OCI-LY1 (cell line): ENCODE data around the gene BTBD9.
"Not testable (repeated sequence)": the region's sequence is repeated elsewhere in the genome, so short reads cannot be mapped to it uniquely, and the experiment has no call there.

Source experiments
- H2AFZ ChIP-seq: fragments of 200-600 bp; sonication (generic), shearing (Covaris generic); 2 replicates; pipeline ENCODE4 v1.6.0; 2014; ENCODE audit warnings: antibody characterized with exemption, mild to moderate bottlenecking, low read length
- H3F3A ChIP-seq: fragments of 200-600 bp; sonication (generic), shearing (Covaris generic); 2 replicates; pipeline ENCODE4 v1.6.0; 2014; ENCODE audit warnings: mild to moderate bottlenecking, antibody characterized with exemption, low read length, moderate library complexity; ENCODE audit not compliant: insufficient read depth
- H3K27ac ChIP-seq: fragments of 200-600 bp; sonication (generic); 2 replicates; pipeline ENCODE4 v1.5.1; 2014; ENCODE audit warnings: low read length, mixed run types, mild to moderate bottlenecking, low read depth; ENCODE audit not compliant: poor library complexity, severe bottlenecking
- H3K27me3 ChIP-seq: fragments of 200-600 bp; sonication (generic); 2 replicates; pipeline ENCODE4 v1.6.0; 2014; ENCODE audit warnings: antibody characterized with exemption, mild to moderate bottlenecking, low read length, moderate library complexity; ENCODE audit not compliant: insufficient read depth
- H3K36me3 ChIP-seq: fragments of 200-600 bp; sonication (generic); 2 replicates; pipeline ENCODE4 v1.6.1; 2014; ENCODE audit warnings: mild to moderate bottlenecking, antibody characterized with exemption, low read length, moderate library complexity, mixed read lengths; ENCODE audit not compliant: insufficient read depth
- H3K4me1 ChIP-seq: fragments of 200-600 bp; sonication (generic); 2 replicates; pipeline ENCODE4 v1.5.1; 2014; ENCODE audit warnings: mild to moderate bottlenecking, low read length, moderate library complexity; ENCODE audit not compliant: insufficient read depth, severe bottlenecking
- H3K4me2 ChIP-seq: fragments of 200-600 bp; sonication (generic), shearing (Covaris generic); 2 replicates; pipeline ENCODE4 v1.6.1; 2014; ENCODE audit warnings: low read length
- H3K4me3 ChIP-seq: fragments of 200-600 bp; sonication (generic); 2 replicates; pipeline ENCODE4 v1.5.1; 2014; ENCODE audit warnings: low read length, low read depth, mild to moderate bottlenecking, mixed read lengths; ENCODE audit not compliant: poor library complexity, severe bottlenecking
- H3K79me2 ChIP-seq: fragments of 200-600 bp; shearing (Covaris generic); 2 replicates; pipeline ENCODE4 v1.6.1; 2016; ENCODE audit warnings: mixed run types, low read length, mixed read lengths; ENCODE audit not compliant: insufficient read depth
- H3K9ac ChIP-seq: fragments of 200-600 bp; sonication (generic), shearing (Covaris generic); 2 replicates; pipeline ENCODE4 v1.6.1; 2014; ENCODE audit warnings: mild to moderate bottlenecking, low read length, mixed read lengths
- H3K9me2 ChIP-seq: fragments of 200-600 bp; sonication (generic), shearing (Covaris generic); 2 replicates; pipeline ENCODE4 v1.6.1; 2014; ENCODE audit warnings: low read depth, mild to moderate bottlenecking, low read length, mixed read lengths
- H3K9me3 ChIP-seq: fragments of 200-600 bp; shearing (Covaris generic); 2 replicates; pipeline ENCODE4 v1.6.1; 2014; ENCODE audit warnings: low read length, mixed read lengths
- H4K20me1 ChIP-seq: fragments of 200-600 bp; sonication (generic), shearing (Covaris generic); 2 replicates; pipeline ENCODE4 v1.6.0; 2016; ENCODE audit warnings: mild to moderate bottlenecking, low read length; ENCODE audit not compliant: insufficient read depth
- EZH2 ChIP-seq: fragments of 200-600 bp; sonication (generic), shearing (Covaris generic); IDR thresholded peaks from 2 replicates; pipeline ENCODE4 v1.8.0; 2017; ENCODE audit warnings: borderline replicate concordance, mixed run types, mild to moderate bottlenecking, antibody characterized with exemption, low read length, moderate library complexity, mixed read lengths
- TF ChIP-seq, protein P1 (sequence below): fragments of 200-600 bp; sonication (generic), shearing (Covaris generic); IDR thresholded peaks from 2 replicates; pipeline ENCODE4 v1.5.1; 2017; ENCODE audit warnings: mild to moderate bottlenecking, antibody characterized with exemption, low read length, moderate library complexity, mixed read lengths

Gene BTBD9

DNA sequence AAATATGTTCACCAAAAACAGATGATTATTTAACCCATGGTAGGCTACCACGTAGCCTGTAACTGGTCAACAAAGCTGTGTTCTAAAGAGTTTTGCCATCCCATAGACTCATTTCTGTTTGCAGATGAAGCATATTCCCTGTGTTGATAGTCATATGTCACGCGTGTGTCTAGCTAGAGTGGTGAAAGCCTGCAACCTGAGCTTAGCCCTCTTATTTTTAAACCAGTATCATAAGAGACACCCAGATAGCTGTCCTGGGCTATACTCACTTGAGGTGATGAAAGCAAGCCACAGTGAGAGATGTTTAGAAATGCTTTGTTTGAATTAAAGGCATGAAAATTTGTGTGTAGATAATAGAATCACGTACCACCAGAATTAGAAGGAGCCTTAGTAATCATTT lies 512.4 kb downstream of the BTBD9 start:
- TF ChIP-seq EZH2: no peak
- TF ChIP-seq, protein P1, sequence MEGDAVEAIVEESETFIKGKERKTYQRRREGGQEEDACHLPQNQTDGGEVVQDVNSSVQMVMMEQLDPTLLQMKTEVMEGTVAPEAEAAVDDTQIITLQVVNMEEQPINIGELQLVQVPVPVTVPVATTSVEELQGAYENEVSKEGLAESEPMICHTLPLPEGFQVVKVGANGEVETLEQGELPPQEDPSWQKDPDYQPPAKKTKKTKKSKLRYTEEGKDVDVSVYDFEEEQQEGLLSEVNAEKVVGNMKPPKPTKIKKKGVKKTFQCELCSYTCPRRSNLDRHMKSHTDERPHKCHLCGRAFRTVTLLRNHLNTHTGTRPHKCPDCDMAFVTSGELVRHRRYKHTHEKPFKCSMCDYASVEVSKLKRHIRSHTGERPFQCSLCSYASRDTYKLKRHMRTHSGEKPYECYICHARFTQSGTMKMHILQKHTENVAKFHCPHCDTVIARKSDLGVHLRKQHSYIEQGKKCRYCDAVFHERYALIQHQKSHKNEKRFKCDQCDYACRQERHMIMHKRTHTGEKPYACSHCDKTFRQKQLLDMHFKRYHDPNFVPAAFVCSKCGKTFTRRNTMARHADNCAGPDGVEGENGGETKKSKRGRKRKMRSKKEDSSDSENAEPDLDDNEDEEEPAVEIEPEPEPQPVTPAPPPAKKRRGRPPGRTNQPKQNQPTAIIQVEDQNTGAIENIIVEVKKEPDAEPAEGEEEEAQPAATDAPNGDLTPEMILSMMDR: no peak
- H3K27ac ChIP-seq: no peak overlapping the region

DNA sequence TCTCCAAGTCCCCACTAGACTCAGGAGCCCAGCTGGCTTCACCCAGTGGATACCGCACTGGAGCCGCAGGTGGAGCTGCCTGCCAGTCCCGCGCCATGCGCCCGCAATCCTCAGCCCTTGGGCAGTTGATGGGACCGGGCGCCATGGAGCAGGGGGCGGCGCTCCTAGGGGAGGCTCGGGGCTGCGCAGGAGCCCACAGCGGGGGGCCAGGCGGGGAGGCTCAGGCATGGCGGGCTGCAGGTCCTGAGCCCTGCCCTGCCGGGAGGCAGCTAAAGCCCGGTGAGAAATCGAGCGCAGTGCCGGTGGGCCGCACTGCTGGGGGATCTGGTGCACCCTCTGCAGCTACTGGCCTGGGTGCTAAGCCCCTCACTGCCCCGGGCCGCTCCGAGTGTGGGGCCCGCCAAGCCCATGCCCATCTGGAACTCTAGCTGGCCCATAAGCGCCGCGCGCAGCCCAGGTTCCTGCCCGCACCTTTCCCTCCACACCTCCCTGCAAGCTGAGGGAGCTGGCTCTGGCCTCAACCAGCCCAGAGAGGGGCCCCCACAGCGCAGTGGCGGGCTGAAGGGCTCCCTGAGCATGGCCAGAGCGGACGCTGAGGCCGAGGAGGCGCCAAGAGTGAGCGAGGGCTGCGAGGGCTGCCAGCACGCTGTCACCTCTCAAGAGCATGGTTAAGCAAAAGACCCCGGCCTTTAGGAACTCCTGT lies 515.4 kb downstream of the BTBD9 start:
- H3K36me3 ChIP-seq, H3K4me1 ChIP-seq, H3K9ac ChIP-seq, H3K4me3 ChIP-seq, H2AFZ ChIP-seq, H3K9me2 ChIP-seq, H3K79me2 ChIP-seq, H3K27ac ChIP-seq, H3F3A ChIP-seq, H3K27me3 ChIP-seq, H3K4me2 ChIP-seq, H3K9me3 ChIP-seq, H4K20me1 ChIP-seq: not testable (repeated sequence)

More for the DNA sequence above, 512.4 kb downstream of the BTBD9 start:
- no peaks in the 10 kb centered on the region for H4K20me1 ChIP-seq
- no peak overlapping the region for H3K4me2 ChIP-seq
- H3K4me1 ChIP-seq: no peaks in the 10 kb centered on the region
- no peak overlapping the region for H3K4me3 ChIP-seq
- H3K27me3 ChIP-seq: no peaks in the 10 kb centered on the region
- H3K36me3 ChIP-seq: no peaks in the 10 kb centered on the region; the same call in 1 of the 2 replicates
- no peaks in the 10 kb centered on the region for H3K79me2 ChIP-seq
- H3K9ac ChIP-seq: no peak overlapping the region
- H2AFZ ChIP-seq: no peak overlapping the region
- no peaks in the 10 kb centered on the region for H3F3A ChIP-seq
- H3K9me2 ChIP-seq: no peaks in the 10 kb centered on the region
- H3K9me3 ChIP-seq: no peaks in the 10 kb centered on the region

DNA sequence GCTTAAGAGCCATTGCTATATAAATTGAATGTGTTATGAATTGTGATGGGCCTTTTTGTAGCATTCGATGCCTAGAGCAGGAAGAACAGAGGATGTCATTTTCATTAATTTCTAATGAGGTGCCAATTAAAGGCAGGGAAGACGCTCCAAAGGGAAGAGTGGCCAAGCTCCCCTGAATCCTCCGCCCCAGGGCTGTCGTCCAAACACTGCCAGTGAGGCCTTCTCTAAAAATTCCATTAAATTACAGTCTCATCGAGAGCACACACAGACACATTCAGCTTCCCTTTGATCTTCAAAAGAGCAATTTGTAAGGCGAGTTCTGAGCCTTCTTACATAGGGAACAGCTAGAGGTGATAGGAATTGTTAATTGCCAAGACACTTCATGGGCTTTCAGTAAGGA lies 520.2 kb downstream of the BTBD9 start:
- no peak for TF ChIP-seq EZH2
- TF ChIP-seq, protein P1: no peak
- no peaks in the 10 kb centered on the region; the same call in 1 of the 2 replicates for H3K36me3 ChIP-seq
- no peak overlapping the region for H3K4me3 ChIP-seq
- no peaks in the 10 kb centered on the region for H3K79me2 ChIP-seq
- no peak overlapping the region for H2AFZ ChIP-seq
- H3K9me3 ChIP-seq: no peaks in the 10 kb centered on the region
- no peak overlapping the region for H3K9ac ChIP-seq
- H4K20me1 ChIP-seq: no peaks in the 10 kb centered on the region
- no peaks in the 10 kb centered on the region for H3K27me3 ChIP-seq
- no peak overlapping the region for H3K27ac ChIP-seq
- H3K4me2 ChIP-seq: no peak overlapping the region
- no peaks in the 10 kb centered on the region for H3F3A ChIP-seq
- no peaks in the 10 kb centered on the region for H3K9me2 ChIP-seq
- no peaks in the 10 kb centered on the region for H3K4me1 ChIP-seq

GRCh38 chr6:38118791-38119365 lies 520.9 kb downstream of the BTBD9 start:
- no peak overlapping the region for H3K4me2 ChIP-seq
- H3F3A ChIP-seq: no peaks in the 10 kb centered on the region
- TF ChIP-seq, protein P1: no peak
- no peak for TF ChIP-seq EZH2
- no peaks in the 10 kb centered on the region; the same call in 1 of the 2 replicates for H3K36me3 ChIP-seq
- no peaks in the 10 kb centered on the region for H3K9me2 ChIP-seq
- no peak overlapping the region for H3K4me3 ChIP-seq
- no peaks in the 10 kb centered on the region for H3K27me3 ChIP-seq
- no peak overlapping the region for H3K9ac ChIP-seq
- no peaks in the 10 kb centered on the region for H3K79me2 ChIP-seq
- H3K9me3 ChIP-seq: no peaks in the 10 kb centered on the region
- H4K20me1 ChIP-seq: no peaks in the 10 kb centered on the region
- no peak overlapping the region for H2AFZ ChIP-seq
- no peak overlapping the region for H3K27ac ChIP-seq
- H3K4me1 ChIP-seq: no peaks in the 10 kb centered on the region
